Upper lobe of left lung (tissue), 4 donors: ENCODE results near the gene BLOC1S5.

Experiments used
- CTCF ChIP-seq, 6 experiments: fragments of 450-650 bp in 4 of 6; fragments of 200-600 bp in 2 of 6; sonication (generic) in 2 of 6; IDR thresholded peaks; one replicate each; pipeline ENCODE4 v1.5.1; 2016 to 2019; ENCODE audit warnings: antibody characterized with exemption in 6 of 6
- EP300 ChIP-seq, 4 donors: sonication (generic); formaldehyde crosslinking; IDR thresholded peaks; one replicate each; pipeline ENCODE4 v1.5.1; 2017; ENCODE audit warnings: antibody characterized with exemption in 4 of 4, control low read depth in 2 of 4
- POLR2A ChIP-seq, 4 donors: fragments of 450-650 bp; IDR thresholded peaks; one replicate each; pipeline ENCODE4 v1.5.1; 2016 to 2017; ENCODE audit warnings: antibody characterized with exemption in 4 of 4, mild to moderate bottlenecking in 2 of 4
- POLR2AphosphoS5 ChIP-seq, 2 donors: sonication (generic); formaldehyde crosslinking; IDR thresholded peaks; one replicate each; pipeline ENCODE4 v1.5.1; 2017; ENCODE audit warnings: antibody characterized with exemption in 2 of 2

- TF ChIP-seq CTCF (IDR thresholded peaks at IDR 0.05) (no peak), EP300 (IDR thresholded peaks at IDR 0.05) (no peak), POLR2A (IDR thresholded peaks at IDR 0.05) (no peak), POLR2AphosphoS5 (IDR thresholded peaks at IDR 0.05) (no peak)
These were observed 87.6 kb downstream of the BLOC1S5 start for GRCh38 chr6:7976485-7977056.
